ENCODE measurements around the gene AGER.
A peak's percentile ranks its signal among the peaks of the same experiment; 100 is the strongest.

The AGER gene

DNA sequence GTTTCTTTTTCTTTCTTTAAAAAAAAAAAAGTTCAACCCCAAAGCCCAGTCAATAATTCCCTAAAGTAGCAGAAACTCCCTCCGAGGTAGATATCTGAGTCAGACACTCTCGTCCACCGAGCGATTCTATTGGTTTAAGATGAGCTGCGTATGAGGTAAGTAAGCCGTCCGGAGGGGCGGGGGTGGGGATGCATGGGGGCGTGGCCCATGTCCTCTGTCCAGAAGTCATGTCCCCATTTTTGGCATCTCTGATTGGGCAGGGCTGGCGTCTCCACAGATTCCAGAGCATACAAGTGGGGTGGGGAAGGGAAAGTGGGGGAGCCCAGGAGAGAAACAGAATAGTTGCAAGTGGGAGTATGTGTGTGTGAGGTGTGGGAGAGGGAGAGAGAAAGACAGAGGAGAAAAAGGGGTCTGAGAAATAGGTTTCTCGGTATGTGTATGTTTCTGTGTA, 1.7 kb upstream of the AGER start:
- DNase-seq = peak; percentile 53

DNA sequence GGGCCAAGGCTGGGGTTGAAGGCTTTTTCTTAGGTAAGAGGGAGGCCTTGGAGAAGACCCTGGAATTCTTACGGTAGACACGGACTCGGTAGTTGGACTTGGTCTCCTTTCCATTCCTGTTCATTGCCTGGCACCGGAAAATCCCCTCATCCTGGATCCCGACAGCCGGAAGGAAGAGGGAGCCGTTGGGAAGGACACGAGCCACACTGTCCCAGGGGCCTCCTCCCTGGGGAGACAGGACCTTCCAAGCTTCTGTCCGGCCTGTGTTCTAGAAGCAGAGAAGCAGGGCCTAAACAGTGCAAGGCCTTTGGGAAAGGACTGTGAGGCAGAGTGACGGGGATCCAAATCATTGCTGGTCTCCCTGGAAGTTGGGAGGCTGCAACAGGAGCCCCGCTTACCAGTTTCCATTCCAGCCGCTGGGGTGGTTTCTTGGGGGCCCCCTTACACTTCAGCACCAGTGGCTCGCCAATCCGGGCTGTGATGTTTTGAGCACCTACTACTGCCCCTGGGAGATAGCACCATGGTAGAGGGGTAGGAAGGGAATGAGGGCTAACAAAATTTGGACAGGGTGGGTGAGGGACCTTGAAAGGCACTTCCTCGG, 470 bp downstream of the AGER start:
- no peak for DNase-seq

DNA sequence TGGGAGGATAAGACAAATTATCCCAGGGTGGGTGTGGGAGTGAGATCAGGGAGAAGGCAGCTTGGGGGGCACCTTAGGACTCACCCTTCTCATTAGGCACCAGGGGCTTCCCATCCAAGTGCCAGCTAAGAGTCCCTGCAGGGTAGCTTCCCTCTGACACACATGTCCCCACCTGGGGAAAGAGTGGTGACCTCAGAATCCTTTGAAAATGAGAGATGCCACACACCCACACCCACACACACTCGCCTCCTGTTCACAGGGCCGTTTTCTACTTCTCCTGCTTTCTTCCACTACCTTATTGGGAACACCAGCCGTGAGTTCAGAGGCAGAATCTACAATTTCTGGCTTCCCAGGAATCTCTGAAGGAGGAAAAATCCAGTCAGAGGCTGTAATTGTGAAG, 1.0 kb downstream of the AGER start:
- DNase-seq = no peak

DNA sequence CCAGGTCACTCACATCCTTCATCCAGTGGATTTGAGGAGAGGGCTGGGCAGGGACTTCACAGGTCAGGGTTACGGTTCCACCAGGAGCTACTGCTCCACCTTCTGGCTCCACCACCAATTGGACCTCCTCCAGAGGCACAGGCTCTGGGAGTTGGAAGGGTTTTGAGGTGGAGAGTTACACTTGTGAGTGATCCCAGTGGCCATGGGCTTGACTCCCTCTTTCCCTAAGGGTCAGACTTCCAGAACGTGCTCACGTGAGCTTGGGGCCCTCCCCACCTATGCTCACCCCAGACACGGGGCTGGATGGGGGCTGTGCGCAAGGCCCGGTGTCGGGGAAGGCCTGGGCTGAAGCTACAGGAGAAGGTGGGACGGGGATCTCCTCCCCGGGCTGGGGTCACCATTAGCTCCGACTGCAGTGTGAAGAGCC, 1.5 kb downstream of the AGER start:
- DNase-seq = no peak

- no peak for DNase-seq
These were observed 2.0 kb downstream of the AGER start for GRCh38 chr6:32181915-32182529.

GRCh38 chr6:32181148-32181702, 2.8 kb downstream of the AGER start:
- DNase-seq = no peak

DNA sequence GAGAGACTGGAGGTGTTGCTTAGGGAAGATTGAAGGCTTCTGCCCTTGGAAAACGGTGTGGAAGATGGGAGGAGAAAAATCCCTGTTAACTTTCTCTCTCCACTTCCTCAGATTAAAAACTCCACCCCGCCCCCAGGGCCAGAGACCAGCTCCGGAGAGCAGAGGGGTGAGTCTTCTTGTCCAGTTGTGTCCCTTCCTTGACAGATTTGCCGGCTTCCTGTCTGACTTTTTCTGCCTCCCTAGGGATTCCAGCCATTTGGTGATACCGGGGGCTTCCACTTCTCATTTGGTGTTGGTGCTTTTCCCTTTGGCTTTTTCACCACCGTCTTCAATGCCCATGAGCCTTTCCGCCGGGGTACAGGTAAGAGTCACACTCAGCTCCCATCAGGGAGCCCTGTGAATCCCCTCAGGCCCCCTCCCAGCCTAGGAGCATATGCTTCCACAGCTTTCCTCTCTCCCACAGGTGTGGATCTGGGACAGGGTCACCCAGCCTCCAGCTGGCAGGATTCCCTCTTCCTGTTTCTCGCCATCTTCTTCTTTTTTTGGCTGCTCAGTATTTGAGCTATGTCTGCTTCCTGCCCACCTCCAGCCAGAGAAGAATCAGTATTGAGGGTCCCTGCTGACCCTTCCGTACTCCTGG, 4.2 kb downstream of the AGER start:
- no peak for DNase-seq

GRCh38 chr6:32178547-32179440, 5.3 kb downstream of the AGER start:
- DNase-seq = no peak

GRCh38 chr6:32177788-32178546, 6.1 kb downstream of the AGER start, which contains the start of gene RNF5:
RNF5 (plus strand) TSS chr6:32178405; CDS start chr6:32178512, 107 bp downstream.
- peak; percentile 99 for DNase-seq

GRCh38 chr6:32177183-32177787, 6.8 kb downstream of the AGER start:
- DNase-seq = no peak

- DNase-seq = no peak
These were observed 7.4 kb downstream of the AGER start for GRCh38 chr6:32176476-32177182.

- DNase-seq = peak; percentile 93
These were observed 8.2 kb downstream of the AGER start, which contains the start of gene AGPAT1 for GRCh38 chr6:32175711-32176475. AGPAT1 (minus strand) TSS chr6:32176084; CDS start chr6:32171496, 4,588 bp downstream.

GRCh38 chr6:32175322-32175710, 8.7 kb downstream of the AGER start:
- DNase-seq = no peak

- no peak for DNase-seq
These were observed 9.6 kb downstream of the AGER start for GRCh38 chr6:32174416-32174815.

GRCh38 chr6:32173051-32173727, 10.9 kb downstream of the AGER start:
- DNase-seq = no peak

GRCh38 chr6:32171234-32171633, 12.8 kb downstream of the AGER start:
- DNase-seq = no peak

GRCh38 chr6:32170294-32170693, 13.8 kb downstream of the AGER start:
- no peak for DNase-seq

GRCh38 chr6:32168807-32169591, 15.1 kb downstream of the AGER start:
- no peak for DNase-seq

DNA sequence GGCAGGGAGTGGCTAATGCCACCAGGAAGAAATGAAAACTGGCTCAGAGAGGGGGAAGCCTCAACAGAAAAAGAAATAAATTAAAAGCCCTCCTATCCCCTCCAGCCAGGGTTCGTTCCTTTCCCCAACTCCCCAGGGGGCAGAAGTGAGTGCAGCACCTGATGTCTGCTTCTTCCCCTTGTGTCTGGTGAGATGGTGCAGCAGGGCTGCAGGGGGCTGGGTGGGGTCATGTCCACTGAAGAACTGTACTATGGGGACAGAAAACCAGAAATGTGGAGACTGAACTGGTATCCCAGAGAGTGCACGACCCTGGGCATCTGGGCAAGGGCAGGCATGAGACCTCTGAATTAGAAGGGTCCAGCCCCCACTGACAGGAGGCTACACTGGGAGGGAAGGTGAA, 15.7 kb downstream of the AGER start:
- DNase-seq = no peak

Measured in central memory CD4-positive, alpha-beta T cell (primary cell).